Keratinocyte (primary cell): ENCODE measurements around the gene BCL11B. TPM values are rescaled to one million over a fixed set of nuclear protein-coding genes. Genes with fewer than 3 reads are reported as not detected.
A peak's percentile ranks its signal among the peaks of the same experiment; 100 is the strongest.

Source experiments
- DNase-seq: peaks from one replicate; pipeline ENCODE4 v3.0.0-alpha.2; 2011; ENCODE audit warnings: low read depth, missing footprints, low spot score
- FAIRE-seq: peaks from 2 replicates; lab custom pipeline; 2011; peaks lifted over from hg19 to GRCh38; lab: Jason Lieb, UNC
- H2AFZ ChIP-seq: 2 replicates; pipeline ENCODE4 v1.6.0; 2012; ENCODE audit warnings: low read length, control low read depth, inconsistent platforms; ENCODE audit not compliant: control insufficient read depth
- H3K27ac ChIP-seq: 2 replicates; pipeline ENCODE4 v1.5.1; 2011; ENCODE audit warnings: low read length; ENCODE audit not compliant: control insufficient read depth, insufficient read depth
- H3K27me3 ChIP-seq: 3 replicates; pipeline ENCODE4 v1.6.0; 2011; ENCODE audit warnings: low read length; ENCODE audit not compliant: control insufficient read depth, insufficient read depth; ENCODE audit errors: extremely low read depth
- H3K36me3 ChIP-seq, 2 experiments: 2 replicates in 1 of 2; 3 replicates in 1 of 2; pipeline ENCODE4 v1.5.1; 2011; ENCODE audit warnings: low read length in 2 of 2, mild to moderate bottlenecking in 1 of 2; ENCODE audit not compliant: control insufficient read depth in 2 of 2, insufficient read depth in 2 of 2; ENCODE audit errors: extremely low read depth in 1 of 2
- H3K4me1 ChIP-seq: 3 replicates; pipeline ENCODE4 v1.5.1; 2011; ENCODE audit warnings: low read length; ENCODE audit not compliant: control insufficient read depth, insufficient read depth; ENCODE audit errors: extremely low read depth
- H3K4me2 ChIP-seq: 3 replicates; pipeline ENCODE4 v1.6.0; 2011; ENCODE audit warnings: low read depth, low read length; ENCODE audit not compliant: control insufficient read depth, insufficient read depth; ENCODE audit errors: extremely low read depth
- H3K4me3 ChIP-seq, 3 experiments: fragments of 200-600 bp in 1 of 3; sonication (generic) in 1 of 3; 2 replicates in 2 of 3; 3 replicates in 1 of 3; pipeline ENCODE4 v1.5.1; 2011 to 2016; ENCODE audit warnings: low read length in 3 of 3, mild to moderate bottlenecking in 3 of 3, control low read depth in 2 of 3, inconsistent platforms in 1 of 3, low read depth in 1 of 3, mixed read lengths in 1 of 3, mixed run types in 1 of 3, moderate library complexity in 1 of 3; ENCODE audit not compliant: control insufficient read depth in 2 of 3, insufficient read depth in 2 of 3; ENCODE audit errors: extremely low read depth in 1 of 3
- H3K79me2 ChIP-seq: 2 replicates; pipeline ENCODE4 v1.6.0; 2012; ENCODE audit warnings: low read length; ENCODE audit not compliant: control insufficient read depth, insufficient read depth
- H3K9ac ChIP-seq: 3 replicates; pipeline ENCODE4 v1.6.0; 2011; ENCODE audit warnings: low read length; ENCODE audit not compliant: control insufficient read depth, insufficient read depth; ENCODE audit errors: extremely low read depth
- H3K9me1 ChIP-seq: 3 replicates; pipeline ENCODE4 v1.6.0; 2011; ENCODE audit warnings: low read length; ENCODE audit not compliant: control insufficient read depth, insufficient read depth; ENCODE audit errors: extremely low read depth
- H3K9me3 ChIP-seq: 2 replicates; pipeline ENCODE4 v1.5.1; 2012; ENCODE audit warnings: low read depth, low read length; ENCODE audit not compliant: control insufficient read depth
- H4K20me1 ChIP-seq: 3 replicates; pipeline ENCODE4 v1.6.0; 2011; ENCODE audit warnings: low read length; ENCODE audit not compliant: control insufficient read depth, insufficient read depth; ENCODE audit errors: extremely low read depth
- EZH2 ChIP-seq: IDR thresholded peaks from one replicate; pipeline ENCODE4 v1.6.1; 2012; ENCODE audit warnings: inconsistent platforms, mild to moderate bottlenecking, low read length, moderate library complexity
- dilution Hi-C: fragments of 300-500 bp; cut with MboI; formaldehyde crosslinking; loops from one replicate; pipeline ENCODE4 v1.7.0; 2020; ENCODE audit warnings: low sequenced_read_pairs; ENCODE audit not compliant: extremely low pct_ligation_motif_present
- polyA plus RNA-seq, 5 experiments: library from polyadenylated mRNA; depleted of rRNA in 3 of 5; stranded (reverse) in 3 of 5; stranded (forward) in 1 of 5; unstranded in 1 of 5; fragments of >200 nt; gene quantifications; 1 replicate in 1 of 5; 2 replicates in 3 of 5; 3 replicates in 1 of 5; pipeline versions ENCODE4 v1.2.1 to v1.2.3, GENCODE V29; 2011 to 2012; ENCODE audit warnings: missing spikeins in 2 of 5, low read depth in 1 of 5, low replicate concordance in 1 of 5
- TF ChIP-seq, protein P1 (sequence below), 3 experiments: IDR thresholded peaks in 1 of 3; conservative IDR thresholded peaks in 1 of 3; optimal IDR thresholded peaks in 1 of 3; 2 replicates in 2 of 3; 3 replicates in 1 of 3; pipeline versions ENCODE3 to v1.5.1; 2011; ENCODE audit warnings: low read length in 3 of 3, mild to moderate bottlenecking in 3 of 3, moderate library complexity in 2 of 3, control low read depth in 1 of 3, inconsistent platforms in 1 of 3; ENCODE audit not compliant: insufficient read depth in 2 of 3; ENCODE audit errors: extremely low read depth in 1 of 3

The BCL11B gene
- polyA plus RNA-seq, 1 donor (not counting 4 experiments of a cell fraction or from before 2014, with no cell fraction given): 5.2 TPM

GRCh38 chr14:99252940-99253868, 18.8 kb downstream of the BCL11B start:
- TF ChIP-seq, protein P1, sequence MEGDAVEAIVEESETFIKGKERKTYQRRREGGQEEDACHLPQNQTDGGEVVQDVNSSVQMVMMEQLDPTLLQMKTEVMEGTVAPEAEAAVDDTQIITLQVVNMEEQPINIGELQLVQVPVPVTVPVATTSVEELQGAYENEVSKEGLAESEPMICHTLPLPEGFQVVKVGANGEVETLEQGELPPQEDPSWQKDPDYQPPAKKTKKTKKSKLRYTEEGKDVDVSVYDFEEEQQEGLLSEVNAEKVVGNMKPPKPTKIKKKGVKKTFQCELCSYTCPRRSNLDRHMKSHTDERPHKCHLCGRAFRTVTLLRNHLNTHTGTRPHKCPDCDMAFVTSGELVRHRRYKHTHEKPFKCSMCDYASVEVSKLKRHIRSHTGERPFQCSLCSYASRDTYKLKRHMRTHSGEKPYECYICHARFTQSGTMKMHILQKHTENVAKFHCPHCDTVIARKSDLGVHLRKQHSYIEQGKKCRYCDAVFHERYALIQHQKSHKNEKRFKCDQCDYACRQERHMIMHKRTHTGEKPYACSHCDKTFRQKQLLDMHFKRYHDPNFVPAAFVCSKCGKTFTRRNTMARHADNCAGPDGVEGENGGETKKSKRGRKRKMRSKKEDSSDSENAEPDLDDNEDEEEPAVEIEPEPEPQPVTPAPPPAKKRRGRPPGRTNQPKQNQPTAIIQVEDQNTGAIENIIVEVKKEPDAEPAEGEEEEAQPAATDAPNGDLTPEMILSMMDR (optimal IDR thresholded peaks at IDR 0.05 in 1 of 3, IDR thresholded peaks at IDR 0.05 in 1 of 3, conservative IDR thresholded peaks at IDR 0.05 in 1 of 3; ENCODE audit: extremely low read depth in 1 of 3, insufficient read depth in 2 of 3, low read length in 3 of 3): no peak
- no peak for TF ChIP-seq EZH2
- dilution Hi-C loops: no loop called here
- H3K9me3 ChIP-seq: no peaks in the 10 kb centered on the region
- H3K9me1 ChIP-seq: no peaks in the 10 kb centered on the region
- DNase-seq: no peak
- H3K4me2 ChIP-seq: peak overlapping the region; percentile 23
- H3K9ac ChIP-seq: peak overlapping the region; percentile 10
- H3K27me3 ChIP-seq: no peaks in the 10 kb centered on the region
- peak; percentile 55 for FAIRE-seq
- H3K4me3 ChIP-seq: no peak overlapping the region
- peaks cover 47% of the 10 kb centered on the region for H3K4me1 ChIP-seq
- peaks cover 17 to 25% of the 10 kb centered on the region in 2 experiments for H3K36me3 ChIP-seq
- H3K27ac ChIP-seq: peak overlapping the region; percentile 29
- peaks cover 93% of the 10 kb centered on the region for H3K79me2 ChIP-seq
- H2AFZ ChIP-seq: no peak overlapping the region
- H4K20me1 ChIP-seq: no peaks in the 10 kb centered on the region

DNA sequence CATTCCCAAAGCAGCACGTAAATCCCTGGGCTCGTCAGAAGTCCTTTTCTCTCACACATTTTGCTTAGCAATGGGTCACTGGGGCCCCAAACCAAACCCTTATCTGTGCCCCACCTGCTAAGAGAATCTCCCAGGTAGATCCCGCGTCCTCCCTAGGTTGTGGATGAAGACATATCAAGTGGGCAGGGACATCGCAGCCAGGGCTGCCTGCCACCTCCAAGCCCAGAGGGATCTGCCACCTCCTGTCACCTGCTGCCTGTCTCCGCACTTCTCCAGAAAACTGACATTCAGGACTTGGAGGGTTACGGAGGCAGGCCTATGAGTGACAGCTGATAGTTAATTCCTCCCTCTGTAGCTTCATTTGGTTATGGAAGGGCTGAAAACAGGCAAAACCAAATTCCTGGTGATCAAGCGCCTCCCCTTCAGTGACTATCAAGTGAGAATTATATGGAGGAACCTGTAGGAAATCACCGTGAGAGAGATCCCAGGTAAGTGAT, 19.5 kb downstream of the BCL11B start:
- no peak for DNase-seq
- peak overlapping the region; percentile 8 for H3K9ac ChIP-seq
- H3K4me2 ChIP-seq: no peak overlapping the region
- no peak overlapping the region for H2AFZ ChIP-seq
- peaks cover 47% of the 10 kb centered on the region for H3K4me1 ChIP-seq
- H3K79me2 ChIP-seq: peaks cover 93% of the 10 kb centered on the region
- H4K20me1 ChIP-seq: no peaks in the 10 kb centered on the region
- H3K4me3 ChIP-seq: no peak overlapping the region
- no peak for FAIRE-seq
- H3K9me1 ChIP-seq: no peaks in the 10 kb centered on the region
- no peak for TF ChIP-seq EZH2
- TF ChIP-seq, protein P1 (optimal IDR thresholded peaks at IDR 0.05 in 1 of 3, IDR thresholded peaks at IDR 0.05 in 1 of 3, conservative IDR thresholded peaks at IDR 0.05 in 1 of 3; ENCODE audit: extremely low read depth in 1 of 3, insufficient read depth in 2 of 3, low read length in 3 of 3): no peak
- H3K27ac ChIP-seq: no peak overlapping the region
- H3K27me3 ChIP-seq: no peaks in the 10 kb centered on the region
- H3K9me3 ChIP-seq: no peaks in the 10 kb centered on the region
- dilution Hi-C loops: no loop called here
- peaks cover 18 to 22% of the 10 kb centered on the region in 2 experiments for H3K36me3 ChIP-seq
